ENCODE results near the gene ONECUT2. TPM values are rescaled to one million over a fixed set of nuclear protein-coding genes. Genes with fewer than 3 reads are reported as not detected.

ONECUT2 gene
- total RNA-seq, 1 donor from 2014 or later: 0.41 TPM

GRCh38 chr18:57404345-57404744 lies 30.8 kb upstream of the ONECUT2 start:
- Histone ChIP-seq H3K36me3 (no peaks in the 10 kb centered on the region), H3K4me3 (no peak overlapping the region), H3K4me1 (no peaks in the 10 kb centered on the region), H3K27me3 (ENCODE audit: low read depth) (peaks cover 69% of the 10 kb centered on the region), H3K27ac (replicated peaks) (no peak overlapping the region), H3K9me3 (replicated peaks) (peaks cover 11% of the 10 kb centered on the region)
- no peak for TF ChIP-seq CTCF (IDR thresholded peaks at IDR 0.05; ENCODE audit: borderline replicate concordance)
- intact Hi-C loops (cut with micrococcal nuclease): no loop called here
- DNase-seq: no peak

- Histone ChIP-seq H3K27me3 (ENCODE audit: low read depth) (peaks cover 58% of the 10 kb centered on the region), H3K27ac (replicated peaks) (no peak overlapping the region), H3K36me3 (no peaks in the 10 kb centered on the region), H3K4me3 (no peak overlapping the region), H3K4me1 (no peaks in the 10 kb centered on the region), H3K9me3 (replicated peaks) (peaks cover 11% of the 10 kb centered on the region)
- intact Hi-C loops (cut with micrococcal nuclease): no loop called here
- DNase-seq: no peak
- TF ChIP-seq CTCF (IDR thresholded peaks at IDR 0.05; ENCODE audit: borderline replicate concordance): no peak
Measured at GRCh38 chr18:57409650-57410049, 25.5 kb upstream of the ONECUT2 start.

- intact Hi-C loops (cut with micrococcal nuclease): no loop called here
- Histone ChIP-seq H3K4me3 (no peak overlapping the region), H3K27me3 (ENCODE audit: low read depth) (peaks cover 59% of the 10 kb centered on the region), H3K27ac (replicated peaks) (no peak overlapping the region), H3K4me1 (no peaks in the 10 kb centered on the region), H3K9me3 (replicated peaks) (peaks cover 11% of the 10 kb centered on the region), H3K36me3 (no peaks in the 10 kb centered on the region)
- no peak for DNase-seq
- TF ChIP-seq CTCF (IDR thresholded peaks at IDR 0.05; ENCODE audit: borderline replicate concordance): no peak
Measured at GRCh38 chr18:57410749-57411148, 24.4 kb upstream of the ONECUT2 start.

GRCh38 chr18:57416542-57416941 lies 18.6 kb upstream of the ONECUT2 start:
- H3K27me3 ChIP-seq (ENCODE audit: low read depth): peaks cover 66% of the 10 kb centered on the region
- H3K36me3 ChIP-seq: no peaks in the 10 kb centered on the region
- no peak for TF ChIP-seq CTCF (IDR thresholded peaks at IDR 0.05; ENCODE audit: borderline replicate concordance)
- H3K4me3 ChIP-seq: no peak overlapping the region
- H3K27ac ChIP-seq (replicated peaks): no peak overlapping the region
- intact Hi-C loops (cut with micrococcal nuclease): no loop called here
- DNase-seq: no peak
- H3K4me1 ChIP-seq: no peaks in the 10 kb centered on the region
- peaks cover 7% of the 10 kb centered on the region for H3K9me3 ChIP-seq (replicated peaks)

GRCh38 chr18:57422313-57422872 lies 12.8 kb upstream of the ONECUT2 start:
- Histone ChIP-seq H3K27me3 (ENCODE audit: low read depth) (peaks cover 91% of the 10 kb centered on the region), H3K27ac (replicated peaks) (no peak overlapping the region), H3K36me3 (no peaks in the 10 kb centered on the region), H3K4me3 (no peak overlapping the region), H3K9me3 (replicated peaks) (peaks cover 7% of the 10 kb centered on the region), H3K4me1 (peaks cover 2% of the 10 kb centered on the region)
- intact Hi-C loops (cut with micrococcal nuclease): no loop called here
- no peak for TF ChIP-seq CTCF (IDR thresholded peaks at IDR 0.05; ENCODE audit: borderline replicate concordance)
- no peak for DNase-seq

All from left ventricle myocardium inferior (tissue), 1 donor.